HG03108 (cell line): ENCODE data around the gene FNBP1.

Experiments
- ATAC-seq: cut with Tn5 transposase; IDR thresholded peaks from one replicate; pipeline ENCODE4 v1.9.1; 2021; ENCODE audit warnings: moderate library complexity; ENCODE audit not compliant: unreplicated experiment

FNBP1 gene

DNA sequence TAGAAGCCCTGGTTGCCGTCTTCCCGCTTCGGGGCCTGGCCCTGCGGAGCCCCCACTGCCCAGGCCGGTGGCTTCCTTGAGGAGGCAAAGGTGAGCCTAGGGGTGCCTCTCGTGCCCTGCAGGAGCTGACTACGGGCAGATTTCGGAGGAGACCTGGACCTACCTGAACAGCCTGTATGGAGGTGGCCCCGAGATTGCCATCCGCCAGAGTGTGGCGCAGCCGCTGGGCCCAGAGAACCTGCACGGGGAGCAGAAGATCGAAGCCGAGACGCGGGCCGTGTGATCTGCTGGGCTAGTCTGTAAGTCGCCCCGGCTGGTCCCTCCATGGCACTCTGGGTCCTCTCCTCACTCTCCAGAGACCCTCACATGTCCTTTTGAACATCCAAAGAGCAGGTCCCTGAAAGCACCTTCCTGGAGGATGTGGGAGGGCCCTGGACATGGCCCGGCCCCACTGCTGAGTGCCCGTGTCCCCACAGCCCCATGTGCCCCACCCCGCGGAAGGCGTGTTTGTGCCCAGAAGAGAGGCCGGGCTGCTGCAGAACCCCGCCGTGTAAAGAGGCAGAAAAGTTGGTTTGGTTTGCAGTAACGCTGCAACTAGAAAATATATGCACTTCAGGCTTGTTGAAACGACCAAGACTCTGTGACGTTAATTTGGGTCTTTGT lies 162.9 kb downstream of the FNBP1 start:
- ATAC-seq, result no peak

DNA sequence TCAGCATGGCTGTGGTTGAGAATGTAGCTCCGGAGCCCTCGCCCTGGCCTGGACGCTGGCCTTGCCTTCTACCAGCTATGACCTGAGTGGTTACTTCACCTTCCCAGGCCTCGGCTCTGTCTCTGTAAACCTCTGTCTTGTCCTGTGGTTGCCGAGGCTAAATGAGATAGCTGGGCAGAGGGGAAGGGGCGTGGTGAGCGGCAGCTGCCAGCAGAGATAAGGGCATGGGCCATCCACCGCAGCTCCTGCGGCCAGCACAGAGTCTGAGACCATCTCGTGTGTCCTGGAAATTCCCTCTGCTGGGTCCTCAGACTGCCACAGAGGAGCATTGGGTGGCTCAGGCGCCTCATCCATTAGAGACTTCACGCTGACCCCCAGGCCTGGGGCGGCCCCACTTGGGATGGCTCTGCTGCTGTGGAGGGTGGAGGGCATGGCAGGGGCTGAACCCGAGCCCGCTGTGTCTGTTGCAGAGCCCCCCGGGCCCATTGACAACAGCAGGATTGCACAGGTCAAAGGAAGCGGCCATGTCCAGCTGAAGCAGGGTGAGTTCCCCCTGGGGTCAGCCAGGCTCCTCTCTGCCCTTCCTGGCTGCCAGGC lies 163.8 kb downstream of the FNBP1 start:
- ATAC-seq, result no peak

DNA sequence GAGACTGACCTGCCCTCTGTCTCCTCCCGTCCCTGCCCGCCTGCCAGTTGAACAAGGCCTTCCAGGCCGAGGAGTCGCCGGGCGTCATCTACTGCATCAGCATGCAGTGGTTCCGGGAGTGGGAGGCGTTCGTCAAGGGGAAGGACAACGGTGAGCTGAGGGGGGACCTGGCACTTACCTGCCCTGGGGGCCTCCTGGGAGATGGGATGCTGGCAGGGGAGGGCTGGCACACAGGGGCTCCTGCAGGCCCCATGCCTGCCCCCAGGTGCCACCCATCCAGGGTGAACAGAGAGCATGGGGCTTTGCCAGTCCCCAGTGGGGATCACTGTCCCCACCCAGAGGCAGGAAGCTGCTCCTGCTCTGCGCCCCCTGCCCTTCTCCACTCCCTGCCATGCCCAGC lies 164.7 kb downstream of the FNBP1 start:
- ATAC-seq, result no peak

DNA sequence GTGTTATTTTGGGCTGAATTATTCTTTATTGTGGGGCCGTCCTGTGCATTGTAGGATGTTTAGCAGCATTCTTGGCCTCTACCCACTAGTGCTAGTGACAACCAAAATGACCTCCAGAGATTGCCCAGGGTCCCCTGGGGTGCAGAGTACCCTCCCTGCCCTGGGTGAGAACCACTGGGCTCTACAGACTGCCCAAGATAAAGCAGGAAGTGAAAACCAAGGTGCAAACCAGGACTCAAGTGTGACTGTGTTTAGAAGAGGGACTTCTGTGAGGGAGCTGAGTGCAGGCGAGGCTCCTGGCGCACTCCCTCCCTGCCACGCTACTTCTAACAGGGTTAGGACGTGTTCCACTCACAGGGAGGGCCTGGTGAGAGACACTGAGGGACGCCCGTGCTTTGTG lies 166.2 kb downstream of the FNBP1 start:
- no peak for ATAC-seq

DNA sequence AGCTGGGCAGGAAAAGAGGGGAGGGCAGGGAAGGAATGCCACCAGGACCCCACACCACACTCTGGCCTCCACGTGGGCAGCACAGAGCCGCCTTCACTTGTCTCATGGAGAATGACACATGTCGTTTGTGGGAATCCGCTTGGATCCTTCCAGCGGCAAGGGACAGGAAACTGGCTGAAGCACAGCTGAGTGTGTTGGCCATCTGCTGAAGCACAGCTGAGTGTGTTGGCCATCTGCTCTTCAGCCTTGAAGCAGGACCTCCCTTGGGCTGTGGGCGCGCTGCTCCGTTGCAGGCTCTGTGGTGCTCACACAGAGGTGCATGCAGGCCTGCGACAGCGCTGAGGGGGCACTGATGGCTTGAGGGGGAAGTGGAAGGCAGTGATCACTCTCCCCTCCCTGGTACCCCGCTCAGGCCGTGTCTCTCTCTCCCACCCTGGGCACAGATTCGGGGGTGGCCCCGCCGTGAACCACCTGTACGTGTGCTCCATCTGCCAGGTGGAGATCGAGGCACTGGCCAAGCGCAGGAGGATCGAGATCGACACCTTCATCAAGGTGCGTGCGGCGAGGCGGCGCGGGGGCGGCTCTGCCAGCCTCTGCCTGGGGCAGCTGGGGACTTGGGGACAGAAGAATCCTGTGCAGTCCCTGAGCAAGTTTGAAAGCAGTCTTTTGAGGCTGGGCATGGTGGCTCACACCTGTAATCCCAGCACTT lies 167.1 kb downstream of the FNBP1 start:
- ATAC-seq, result no peak

DNA sequence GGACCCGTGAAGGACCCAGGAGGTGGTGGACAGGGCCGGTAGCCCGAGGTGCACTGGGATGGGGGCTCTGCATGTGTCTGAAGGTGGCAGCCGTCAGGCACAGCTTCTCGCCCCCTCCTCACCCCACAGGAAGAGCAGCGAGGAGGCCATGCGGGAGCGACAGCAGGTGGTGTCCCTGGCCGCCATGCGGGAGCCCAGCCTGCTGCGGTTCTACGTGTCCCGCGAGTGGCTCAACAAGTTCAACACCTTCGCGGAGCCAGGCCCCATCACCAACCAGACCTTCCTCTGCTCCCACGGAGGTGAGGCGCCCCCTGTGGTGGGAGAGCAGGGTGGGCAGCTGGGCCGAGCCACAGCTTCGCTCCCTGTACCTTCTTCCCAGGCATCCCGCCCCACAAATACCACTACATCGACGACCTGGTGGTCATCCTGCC lies 167.8 kb downstream of the FNBP1 start:
- ATAC-seq, result no peak

DNA sequence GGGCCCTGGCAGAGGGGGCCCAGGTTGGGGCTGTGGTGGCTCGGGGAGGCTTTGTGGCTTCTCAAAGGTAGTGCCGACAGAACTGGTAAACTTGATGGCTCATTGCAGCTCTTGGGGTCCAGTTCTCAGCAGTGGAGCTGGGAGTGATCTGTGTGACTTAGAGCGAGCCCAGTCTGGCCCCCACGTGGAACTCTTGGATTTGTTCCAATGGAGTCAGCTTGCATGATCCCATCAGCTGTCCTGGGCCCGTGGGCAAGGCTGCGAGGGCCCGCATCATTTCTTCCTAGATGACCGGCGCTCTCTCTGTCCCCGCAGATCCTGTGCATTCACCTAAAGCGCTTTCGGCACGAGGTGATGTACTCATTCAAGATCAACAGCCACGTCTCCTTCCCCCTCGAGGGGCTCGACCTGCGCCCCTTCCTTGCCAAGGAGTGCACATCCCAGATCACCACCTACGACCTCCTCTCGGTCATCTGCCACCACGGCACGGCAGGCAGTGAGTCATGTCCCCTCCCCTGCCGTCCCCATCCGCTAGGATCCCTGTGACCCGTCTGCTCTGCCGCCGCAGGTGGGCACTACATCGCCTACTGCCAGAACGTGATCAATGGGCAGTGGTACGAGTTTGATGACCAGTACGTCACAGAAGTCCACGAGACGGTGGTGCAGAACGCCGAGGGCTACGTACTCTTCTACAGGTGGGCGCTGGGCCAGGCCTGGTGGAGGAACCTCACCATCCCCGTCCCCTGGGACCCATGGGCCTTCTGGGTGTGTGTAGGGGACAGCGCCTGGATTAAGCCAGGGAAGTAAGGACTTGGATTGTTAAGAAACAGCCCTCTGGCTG lies 168.5 kb downstream of the FNBP1 start:
- no peak for ATAC-seq

DNA sequence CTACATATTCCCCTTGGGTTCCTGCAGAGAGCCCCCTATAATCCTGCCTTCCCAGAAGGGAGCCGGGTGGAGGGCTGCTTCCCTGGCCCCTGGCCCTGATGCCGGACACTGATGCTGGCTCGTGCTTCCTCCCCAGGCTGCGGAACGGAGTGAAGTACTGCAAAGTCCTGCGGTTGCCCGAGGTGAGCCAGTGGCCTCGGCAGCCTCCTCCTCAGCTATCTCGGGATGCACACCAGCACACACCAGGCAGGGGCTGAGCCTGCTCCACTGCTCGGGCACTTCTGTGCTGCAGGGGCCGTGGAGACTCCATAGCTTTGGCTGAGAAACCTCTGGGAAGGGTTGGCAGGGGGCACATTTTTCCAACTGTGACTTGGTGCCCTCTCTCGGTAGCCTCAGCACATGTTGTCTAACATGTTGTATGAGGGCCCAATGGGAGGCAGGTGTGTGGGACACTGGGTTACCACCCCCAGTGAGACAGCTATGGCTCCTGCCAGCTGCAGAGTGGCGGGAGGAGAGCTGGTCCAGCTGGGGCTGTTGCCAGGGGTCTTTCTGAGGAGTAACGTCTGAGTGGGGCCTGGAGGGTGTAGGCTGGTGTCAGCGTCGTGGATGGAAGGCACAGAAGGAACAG lies 169.3 kb downstream of the FNBP1 start:
- ATAC-seq, result no peak

DNA sequence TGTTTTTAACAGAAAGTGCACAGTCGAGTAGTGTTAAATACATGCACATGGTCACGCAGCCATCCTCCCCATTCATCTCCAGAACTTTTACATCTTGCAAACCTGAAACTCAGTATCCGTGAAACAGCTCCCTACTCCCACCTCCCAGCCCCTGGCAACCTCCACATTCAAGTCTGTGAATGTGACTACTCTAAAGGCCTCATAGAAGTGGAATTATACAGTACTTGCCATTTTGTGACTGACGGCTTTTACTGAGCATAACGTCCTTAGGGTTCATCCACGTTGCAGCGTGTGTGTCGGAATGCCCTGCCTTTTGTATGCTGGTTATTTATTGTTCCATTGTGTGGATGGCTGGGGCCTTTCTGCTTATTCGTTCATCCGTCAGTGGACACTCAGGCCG lies 171.9 kb downstream of the FNBP1 start:
- no peak for ATAC-seq

DNA sequence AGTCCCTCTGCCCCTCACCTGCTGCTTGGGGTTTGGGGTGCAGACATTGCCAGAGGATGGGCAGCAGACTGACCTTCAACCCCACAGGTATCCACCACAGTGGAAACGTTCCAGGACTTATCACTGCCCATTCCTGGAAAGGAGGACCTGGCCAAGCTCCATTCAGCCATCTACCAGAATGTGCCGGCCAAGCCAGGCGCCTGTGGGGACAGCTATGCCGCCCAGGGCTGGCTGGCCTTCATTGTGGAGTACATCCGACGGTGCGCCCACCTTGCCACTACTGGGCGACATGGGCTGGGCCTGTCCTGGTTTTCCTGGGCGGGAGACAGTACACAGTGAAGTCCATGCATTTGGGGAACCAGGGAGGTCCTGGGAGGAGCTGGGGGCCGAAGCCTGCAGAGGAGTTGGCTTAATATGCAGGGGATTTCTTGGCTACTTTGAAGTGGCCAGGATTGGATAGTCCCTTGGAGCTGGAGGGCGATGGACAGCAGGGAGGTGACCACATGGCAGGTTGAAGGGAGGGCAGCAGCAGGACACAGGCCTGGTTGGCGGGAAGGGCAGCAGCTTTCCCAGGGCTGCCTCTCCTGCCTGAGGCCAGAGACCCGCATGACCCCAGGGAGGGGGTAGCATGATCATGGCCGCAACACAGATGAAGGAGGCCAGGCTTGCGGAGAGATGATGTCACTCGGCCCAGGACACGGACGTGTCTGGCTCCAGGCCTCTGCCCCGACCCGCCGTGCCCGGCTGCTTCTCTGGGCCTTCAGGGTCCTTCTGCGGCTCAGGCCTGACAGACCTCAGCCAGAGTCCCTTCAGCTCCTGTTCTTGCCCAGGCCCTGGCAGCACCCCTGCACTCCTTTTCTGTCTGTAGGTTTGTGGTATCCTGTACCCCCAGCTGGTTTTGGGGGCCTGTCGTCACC lies 173.1 kb downstream of the FNBP1 start:
- no peak for ATAC-seq

DNA sequence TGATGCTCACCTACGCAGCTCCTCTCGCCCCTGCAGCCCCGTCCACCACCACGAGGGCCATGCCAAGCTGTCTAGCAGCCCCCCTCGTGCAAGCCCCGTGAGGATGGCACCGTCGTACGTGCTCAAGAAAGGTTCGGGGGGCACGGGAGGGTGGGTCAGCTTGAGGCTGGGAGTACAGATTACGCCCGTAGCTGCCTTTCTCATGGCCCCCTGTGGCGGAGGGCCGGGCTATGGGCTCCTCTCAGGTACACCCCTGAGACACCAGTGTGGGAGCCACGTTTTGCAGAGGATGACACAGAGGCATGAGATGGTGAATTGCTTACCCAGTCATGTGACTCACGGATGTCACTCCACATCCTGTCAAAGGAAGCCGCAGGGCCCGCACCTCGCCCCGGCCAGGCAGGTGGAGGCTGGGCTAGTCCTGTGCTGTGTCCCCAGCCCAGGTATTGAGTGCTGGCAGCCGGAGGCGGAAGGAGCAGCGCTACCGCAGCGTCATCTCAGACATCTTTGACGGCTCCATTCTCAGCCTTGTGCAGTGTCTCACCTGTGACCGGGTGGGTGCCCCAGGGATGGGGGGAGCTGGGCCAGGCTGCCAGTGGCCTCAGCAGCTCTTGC lies 174.0 kb downstream of the FNBP1 start:
- ATAC-seq, result no peak

DNA sequence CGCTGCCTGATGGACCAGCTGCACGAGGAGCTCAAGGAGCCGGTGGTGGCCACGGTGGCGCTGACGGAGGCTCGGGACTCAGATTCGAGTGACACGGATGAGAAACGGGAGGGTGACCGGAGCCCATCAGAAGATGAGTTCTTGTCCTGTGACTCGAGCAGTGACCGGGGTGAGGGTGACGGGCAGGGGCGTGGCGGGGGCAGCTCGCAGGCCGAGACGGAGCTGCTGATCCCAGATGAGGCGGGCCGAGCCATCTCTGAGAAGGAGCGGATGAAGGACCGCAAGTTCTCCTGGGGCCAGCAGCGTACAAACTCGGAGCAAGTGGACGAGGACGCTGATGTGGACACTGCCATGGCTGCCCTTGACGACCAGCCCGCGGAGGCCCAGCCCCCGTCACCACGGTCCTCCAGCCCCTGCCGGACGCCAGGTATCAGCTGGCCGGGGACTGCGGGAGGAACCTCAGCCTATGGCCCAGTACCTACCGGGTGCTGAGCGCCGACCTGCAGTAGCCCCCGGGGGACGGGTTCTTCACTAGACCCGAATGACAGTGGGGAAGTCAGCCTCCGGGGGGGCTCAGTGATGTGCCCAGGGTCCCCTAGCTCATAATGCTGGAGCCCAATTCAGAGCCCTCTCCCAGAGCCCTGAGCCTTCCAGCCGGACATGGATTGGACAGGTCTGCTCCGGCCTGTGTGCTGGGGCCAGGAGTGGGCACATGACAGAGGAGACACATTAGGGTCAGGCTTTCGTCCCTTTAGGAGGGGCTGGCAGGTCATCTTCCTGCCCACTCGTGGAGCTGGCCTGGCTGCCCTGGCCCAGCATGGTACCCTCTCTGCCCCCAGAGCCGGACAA lies 174.7 kb downstream of the FNBP1 start:
- no peak for ATAC-seq

DNA sequence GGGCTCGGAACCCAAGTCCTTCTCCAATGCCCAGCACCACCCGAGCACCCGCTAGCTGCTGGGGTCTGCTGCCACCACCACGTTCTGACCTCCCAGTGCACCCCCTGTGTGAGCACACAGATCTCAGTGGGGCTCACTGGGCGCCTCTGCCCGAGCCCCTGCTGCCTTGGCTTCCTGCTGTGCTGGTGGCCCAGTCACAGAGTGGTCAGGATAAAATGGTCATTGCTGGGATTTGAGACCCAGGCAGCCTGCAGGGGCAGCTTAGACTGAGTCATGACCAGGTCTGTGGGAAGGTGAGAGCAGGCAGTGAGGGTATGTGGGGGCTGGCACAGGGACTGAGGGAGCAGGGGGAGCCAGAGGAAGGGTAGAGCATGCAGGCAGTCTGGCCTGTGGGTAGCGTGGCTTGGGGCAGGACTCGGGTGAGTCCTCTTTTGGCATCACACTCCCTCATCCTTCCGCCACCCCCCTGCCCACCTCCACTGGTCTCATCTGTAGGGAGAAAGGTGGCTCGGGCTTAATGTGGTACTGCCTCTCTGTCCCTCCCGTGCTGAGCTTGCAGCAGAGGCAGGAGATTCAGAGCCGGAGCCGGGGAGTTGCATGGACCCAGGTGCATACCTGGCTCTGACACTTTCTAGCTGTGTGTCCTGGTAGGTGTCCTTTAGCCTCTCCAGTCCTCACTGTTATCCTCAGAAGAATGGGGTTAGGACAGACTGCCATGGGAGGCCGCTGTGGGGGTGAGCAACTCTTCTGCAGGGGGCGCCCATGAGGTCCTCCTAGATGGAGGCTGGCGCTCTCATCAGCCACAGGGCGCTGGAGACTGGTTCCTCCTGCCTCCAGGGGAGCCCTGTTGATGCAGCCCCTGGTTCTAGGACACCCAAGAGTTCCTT lies 175.6 kb downstream of the FNBP1 start:
- no peak for ATAC-seq

DNA sequence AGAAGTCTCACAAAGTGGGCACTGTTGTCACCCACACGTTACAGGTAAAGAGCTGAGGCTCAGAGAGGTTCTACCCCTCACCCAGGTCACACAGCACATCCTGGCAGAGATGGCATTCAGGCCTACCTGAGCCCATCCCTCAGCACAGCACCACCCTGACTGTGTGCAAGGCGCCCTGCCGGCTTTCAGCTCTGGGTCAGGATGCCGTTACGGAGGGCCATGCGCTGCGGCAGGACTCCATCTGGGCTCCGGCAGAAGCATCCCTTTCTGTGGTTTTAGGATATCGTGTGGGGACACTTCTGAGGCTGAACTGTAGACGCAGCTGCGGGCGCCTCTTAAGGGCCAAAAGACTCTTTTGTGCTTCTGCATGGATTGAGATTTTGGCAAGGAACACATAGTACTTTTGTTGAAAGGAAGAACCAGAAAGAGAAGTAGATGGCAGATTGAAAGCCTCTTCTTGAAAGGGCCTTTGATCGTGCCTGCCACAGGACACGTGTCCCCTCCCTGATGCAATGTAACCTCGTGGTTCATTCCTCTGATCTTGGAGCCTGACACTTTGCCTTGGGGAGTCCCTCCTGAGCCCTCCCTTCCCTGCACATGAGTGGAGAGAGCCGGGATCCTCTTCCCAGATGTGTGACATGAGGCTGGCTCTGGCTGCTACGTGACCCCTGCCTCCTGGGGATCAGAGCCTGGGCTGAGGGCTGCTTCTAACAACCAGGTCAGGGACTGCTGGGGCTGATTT lies 176.4 kb downstream of the FNBP1 start:
- ATAC-seq, result no peak

DNA sequence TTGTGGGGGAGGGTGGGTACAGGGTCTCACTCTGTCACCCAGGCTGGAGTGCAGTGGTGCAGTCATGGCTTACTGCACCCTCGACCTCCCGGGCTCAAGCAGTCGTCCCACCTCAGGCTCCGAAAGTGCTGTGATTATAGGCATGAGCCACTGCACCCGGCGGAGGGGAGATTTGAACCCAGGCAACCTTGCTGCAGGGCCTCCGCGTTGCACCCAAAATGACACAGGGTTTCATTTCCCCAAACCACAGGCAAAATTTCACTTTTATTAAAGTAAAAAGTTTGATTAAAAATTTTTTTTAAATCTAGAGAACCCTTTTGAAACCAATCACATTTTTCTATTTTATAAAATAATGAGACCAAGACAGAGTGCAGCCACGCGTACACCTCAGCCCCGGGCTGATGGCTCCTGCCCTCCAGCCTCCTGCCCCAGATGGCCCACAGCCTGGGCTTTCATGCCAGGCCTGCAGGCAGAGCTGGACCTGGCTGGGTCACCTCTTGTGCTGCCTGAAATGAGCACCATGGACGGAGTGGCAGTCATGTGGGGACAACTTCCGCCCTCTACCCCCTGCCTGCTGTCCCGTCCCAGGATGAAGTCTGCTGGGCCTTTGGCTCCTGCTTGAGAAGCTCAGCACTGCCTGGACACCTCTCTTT lies 177.2 kb downstream of the FNBP1 start:
- no peak for ATAC-seq

DNA sequence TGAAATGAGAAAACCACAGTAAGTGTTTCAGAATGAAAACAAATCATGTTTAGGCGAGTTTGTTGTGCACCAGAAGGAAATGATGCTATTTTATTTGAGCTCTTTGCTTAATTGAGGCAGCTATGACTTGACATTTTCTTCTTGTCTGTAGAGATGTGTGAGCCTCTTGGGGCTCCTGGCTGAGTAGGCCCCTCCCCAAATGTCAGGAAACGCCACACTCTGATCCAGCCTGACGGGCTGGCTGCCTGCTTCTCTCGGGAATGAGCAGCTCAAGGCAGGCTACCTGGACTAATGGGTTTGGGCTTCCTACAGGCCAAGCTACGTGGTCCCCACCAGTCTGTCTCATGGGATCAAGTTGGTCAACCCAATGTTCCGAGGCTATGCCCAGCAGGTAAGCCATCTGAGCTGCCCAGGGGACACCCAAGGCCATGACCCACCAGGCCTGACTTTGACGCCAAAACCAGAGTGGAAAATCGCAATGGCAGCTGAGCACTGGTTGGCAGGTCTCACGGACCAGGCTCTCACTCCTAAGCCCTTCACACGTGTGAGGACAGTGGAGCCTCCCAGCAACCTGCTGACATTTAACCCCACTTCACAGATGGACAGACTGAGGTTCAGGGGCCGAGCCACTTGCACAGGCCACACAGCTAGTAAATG lies 177.9 kb downstream of the FNBP1 start:
- ATAC-seq, result no peak
